GDM1 (cell line): ENCODE results near the gene CDH5.

Source experiments
- DNase-seq: peaks from one replicate; lab custom pipeline; 2025; lab: John Stamatoyannopoulos, UW

Gene CDH5

DNA sequence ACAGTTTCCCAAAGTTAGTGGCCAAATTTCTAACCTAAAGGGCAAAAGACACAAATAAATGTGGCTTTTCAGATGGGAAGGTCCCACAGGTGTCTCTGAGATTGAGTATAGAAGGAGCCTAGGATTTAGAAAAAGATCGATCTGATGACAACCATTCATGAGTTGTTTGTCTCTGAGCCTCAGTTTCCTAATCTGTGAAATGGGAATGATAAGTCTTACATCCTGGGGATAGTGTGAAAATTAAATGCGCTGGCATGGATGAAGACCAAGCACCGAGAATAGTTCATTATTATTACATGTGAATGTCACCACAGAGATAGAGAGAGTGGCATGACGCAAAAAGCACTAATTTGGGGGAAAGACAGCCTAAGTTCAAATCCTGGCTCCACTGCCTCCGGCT is 7.2 kb downstream of the CDH5 start:
- DNase-seq, result no peak

DNA sequence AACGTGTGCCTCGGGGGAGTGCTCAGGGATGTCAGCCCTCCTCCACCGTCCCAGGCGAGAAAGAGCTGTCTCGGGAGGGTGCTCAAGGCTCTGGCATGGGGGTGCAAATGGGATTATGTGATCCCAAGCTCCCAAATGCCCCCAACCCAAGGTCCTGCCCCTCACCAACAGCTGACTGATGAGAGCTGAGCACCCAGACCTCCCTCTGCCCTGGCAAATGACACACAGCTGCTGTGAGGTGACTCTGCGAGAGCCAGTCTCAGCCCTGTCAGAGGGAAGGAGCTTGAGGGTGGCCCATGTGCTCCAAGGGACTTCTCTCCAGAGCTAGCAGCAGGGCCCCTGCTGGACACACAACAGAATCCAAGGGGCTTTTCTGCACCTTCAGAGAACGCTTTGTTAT is 7.7 kb downstream of the CDH5 start:
- no peak for DNase-seq

DNA sequence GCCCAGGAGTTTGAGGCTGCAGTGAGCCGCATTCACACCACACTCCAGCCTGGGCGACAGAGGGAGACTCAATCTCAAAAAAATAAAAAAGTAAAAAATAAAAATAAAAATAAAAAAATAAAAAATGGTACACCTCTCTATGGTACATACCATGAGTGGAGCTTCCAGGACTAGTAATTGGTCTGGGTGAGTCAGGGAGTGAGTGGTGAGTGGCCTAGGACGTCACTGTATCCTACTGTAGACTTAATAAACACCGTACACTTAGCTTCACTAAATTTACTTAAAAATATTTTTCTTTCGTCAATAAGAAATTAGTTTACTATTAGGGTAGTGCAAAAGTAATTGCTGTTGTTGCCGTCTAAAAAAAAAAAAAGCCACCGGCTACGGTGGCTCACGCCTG is 9.0 kb downstream of the CDH5 start:
- DNase-seq, result no peak

DNA sequence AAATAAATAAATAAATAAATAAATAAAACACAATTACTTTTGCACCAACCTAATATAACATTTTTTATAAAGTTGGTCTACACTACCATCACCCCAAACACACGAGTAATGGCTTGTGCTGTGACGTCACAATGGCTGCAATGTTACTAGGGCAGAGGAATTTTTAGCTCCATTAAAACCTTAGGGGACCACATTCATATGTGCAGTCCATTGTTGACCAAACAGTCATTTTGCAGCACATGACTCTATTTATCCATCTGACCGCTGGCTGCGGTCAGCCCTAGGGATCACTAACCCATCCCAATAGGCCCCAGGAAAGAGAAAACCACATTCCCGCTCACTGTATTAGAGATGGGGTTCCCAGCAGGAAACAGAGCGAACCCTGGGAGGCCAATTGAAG is 9.6 kb downstream of the CDH5 start:
- DNase-seq, result no peak

DNA sequence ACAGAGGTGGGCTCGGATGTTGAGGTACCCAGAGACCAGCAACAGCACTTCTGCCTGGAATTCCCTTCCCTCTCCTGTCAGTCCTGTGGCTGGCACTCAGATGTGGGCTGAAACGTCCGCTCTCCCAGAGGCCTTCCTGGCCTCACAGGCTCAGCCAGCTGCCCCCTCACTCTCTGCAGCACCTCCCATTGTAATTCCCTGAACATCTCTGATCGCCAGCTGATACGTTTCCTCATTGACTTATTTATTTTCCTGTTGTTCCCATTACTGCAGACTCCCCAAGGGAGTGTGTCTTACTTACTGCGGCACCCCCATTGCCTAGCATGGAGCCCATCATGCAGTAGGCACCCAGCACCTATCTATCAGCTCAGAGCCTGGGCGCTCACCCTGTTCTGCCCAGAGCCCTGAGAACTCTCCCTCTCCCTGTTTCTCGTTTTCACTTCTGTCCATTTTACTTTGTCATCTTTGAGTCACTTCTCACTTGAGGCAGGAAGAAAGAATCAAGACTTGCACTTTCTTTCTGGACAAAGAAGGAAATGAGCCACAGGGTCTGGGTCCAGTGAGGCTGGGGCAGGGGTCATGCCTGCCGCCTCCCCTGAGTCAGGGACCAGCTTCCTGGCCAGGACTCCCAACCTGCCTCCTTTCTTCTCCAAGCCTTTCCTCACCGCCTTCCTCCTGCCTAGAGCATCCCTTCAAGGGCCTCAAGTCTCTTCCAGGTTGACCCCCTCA is 10.2 kb downstream of the CDH5 start:
- no peak for DNase-seq

DNA sequence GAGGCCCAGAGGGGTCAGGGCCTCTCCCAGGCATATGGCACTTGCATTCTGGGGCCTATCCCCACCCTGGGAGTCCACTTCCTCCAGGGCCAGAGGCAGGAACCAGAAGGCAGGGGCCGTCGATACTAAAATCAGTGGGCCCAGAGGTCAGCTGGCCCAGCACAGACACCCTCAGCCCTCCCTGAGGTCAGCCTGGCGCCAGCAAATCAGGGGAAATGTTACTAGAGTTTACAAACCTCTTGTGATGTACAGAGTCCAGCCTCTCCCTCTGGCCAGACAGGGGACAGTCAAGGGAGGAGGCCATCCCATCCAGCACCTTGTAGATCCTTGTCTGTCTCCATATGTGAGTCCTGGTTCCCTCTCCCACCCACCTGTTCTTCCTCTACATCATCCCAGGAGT is 10.8 kb downstream of the CDH5 start:
- DNase-seq, result no peak

DNA sequence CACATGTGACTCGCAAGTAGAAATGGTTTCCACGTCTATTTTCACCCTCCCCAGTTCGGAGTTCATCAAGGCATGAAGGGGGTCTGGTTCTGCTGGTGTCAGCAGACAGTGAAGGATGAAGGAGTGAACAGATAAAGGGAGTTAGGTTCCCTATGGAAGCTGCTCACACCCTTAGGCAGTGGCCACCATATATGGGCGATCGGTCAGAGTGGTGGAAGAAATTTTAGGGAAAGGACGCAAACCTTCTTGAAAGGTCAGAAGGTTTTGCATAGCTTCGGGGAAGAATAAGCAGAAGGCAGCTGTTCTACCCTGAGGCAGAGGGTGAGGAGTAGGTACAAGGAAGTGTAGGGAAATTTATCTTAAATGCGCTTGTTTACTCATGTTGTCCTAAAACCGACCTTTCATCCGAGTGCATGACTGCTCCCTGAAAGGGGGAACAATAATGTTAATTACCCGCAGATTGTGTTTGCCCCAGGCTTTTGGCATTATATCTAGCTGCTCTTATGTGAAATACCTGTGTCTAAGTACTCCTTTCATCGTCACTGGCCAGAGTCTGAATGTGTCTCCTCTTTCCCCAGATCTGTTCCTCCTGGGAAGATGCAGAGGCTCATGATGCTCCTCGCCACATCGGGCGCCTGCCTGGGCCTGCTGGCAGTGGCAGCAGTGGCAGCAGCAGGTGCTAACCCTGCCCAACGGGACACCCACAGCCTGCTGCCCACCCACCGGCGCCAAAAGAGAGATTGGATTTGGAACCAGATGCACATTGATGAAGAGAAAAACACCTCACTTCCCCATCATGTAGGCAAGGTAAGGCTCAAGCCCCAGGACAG is 12.5 kb downstream of the CDH5 start:
- DNase-seq, result no peak

DNA sequence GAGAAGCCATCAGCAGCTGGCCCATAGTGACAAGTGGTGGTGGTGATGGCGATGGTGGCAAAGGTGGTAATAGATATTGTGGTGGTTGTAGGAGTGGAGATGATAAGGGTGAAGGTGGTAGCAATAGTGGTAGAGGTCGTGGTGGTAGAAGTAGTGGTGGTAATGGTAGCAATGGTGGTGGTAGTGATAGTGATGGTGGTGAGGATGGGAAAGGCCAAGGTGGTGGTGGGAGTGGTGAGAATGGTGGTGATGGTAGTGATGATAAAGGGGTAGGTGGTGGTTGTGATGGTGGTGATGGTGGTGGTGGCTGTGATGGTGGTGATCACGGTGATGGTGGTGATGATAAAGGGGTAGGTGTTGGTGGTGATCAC is 13.1 kb downstream of the CDH5 start:
- no peak for DNase-seq

DNA sequence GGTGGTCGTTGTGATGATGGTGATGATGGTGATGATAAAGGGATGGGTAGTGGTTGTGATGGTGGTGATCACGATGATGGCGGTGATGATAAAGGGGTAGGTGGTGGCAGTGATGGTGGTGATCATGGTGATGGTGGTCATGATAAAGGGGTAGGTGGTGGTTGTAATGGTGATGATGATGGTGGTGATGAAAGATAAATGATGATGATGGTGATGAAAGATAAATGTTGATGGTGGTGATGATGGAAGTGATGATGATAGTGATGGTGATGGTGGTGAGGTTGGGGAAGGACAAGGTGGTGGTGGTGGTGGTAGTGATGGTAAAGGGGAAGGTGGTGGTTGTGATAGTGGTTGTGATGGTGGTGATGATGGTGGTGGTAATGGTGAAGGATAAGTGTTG is 13.9 kb downstream of the CDH5 start:
- no peak for DNase-seq

DNA sequence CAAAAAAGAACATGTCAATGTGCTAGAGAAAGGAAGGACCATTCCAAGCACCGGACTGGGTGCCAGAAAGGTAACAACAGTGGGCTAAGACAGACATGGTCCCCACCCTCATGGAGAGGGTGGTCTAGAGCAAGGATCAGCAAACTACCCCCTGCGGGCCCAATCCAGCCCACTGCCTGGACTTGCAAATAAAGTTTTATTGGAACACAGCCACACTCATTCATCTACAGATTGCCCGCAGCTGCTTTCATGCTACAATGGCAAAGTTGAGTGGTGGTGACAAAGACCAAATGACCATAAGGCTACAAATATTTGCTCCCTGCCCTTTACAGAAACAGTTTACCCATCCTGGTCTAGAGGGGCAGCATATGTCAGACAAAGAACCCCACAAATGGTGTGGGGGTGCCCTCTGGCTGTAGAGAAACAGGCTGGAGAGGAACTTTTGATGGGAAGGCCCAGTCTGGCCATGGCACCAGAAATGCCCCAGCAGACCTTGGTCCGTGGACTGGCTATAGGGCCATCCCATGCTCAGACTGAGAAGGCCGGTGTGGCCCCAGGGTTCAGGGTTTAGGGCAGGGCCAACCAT is 15.2 kb downstream of the CDH5 start:
- DNase-seq, result no peak

DNA sequence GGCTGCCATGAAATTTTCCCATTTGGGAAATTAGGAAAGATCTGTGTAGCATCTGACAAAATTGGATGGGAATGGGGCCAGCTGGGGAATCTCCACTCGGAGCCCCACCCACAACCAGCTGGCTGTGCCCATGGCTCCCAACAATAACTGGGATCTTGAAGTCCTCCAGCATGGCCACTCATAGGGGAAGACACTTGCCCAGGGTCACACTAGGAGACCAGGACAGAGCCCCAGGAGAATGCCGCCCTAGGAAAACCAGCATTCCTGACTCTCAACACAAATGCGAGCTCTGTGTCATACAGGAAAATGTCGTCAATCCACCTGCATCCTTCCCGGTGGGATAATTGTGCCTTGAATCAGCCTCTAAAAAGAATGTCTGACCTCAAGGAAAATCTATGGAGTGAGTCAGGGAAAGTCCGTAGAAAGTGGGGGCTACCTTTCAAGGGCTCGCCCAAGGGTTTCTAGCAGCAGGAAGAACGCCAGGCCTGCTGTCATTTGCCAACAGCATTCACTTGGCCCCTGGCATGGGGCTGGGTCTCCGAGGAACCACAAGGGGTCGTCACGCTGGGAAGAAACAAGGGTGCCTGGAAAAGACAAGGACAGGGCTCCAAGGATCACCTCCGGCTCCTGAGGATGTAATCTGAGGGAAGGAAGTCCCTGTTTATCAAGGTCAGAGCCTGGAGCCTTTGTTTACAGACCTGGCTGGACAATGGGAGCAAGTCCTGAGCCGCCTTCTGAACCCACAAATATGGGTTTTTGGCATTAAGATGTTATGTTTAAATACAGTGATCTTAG is 15.9 kb downstream of the CDH5 start:
- no peak for DNase-seq

DNA sequence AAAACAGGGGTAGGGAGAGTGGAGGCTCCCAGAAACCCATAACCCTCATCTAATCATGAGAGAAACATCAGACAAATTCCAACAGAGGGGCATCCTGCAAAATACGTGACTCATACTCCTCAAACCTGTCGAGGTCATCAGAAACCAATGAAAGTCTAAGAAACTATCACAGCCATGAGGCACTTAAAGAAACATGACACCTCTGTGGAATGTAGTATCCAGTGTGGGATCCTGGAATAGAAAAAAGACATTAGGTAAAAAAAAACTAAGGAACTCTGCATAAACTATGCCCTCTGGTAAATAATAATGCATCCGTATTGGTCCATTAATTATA is 16.4 kb downstream of the CDH5 start:
- no peak for DNase-seq

DNA sequence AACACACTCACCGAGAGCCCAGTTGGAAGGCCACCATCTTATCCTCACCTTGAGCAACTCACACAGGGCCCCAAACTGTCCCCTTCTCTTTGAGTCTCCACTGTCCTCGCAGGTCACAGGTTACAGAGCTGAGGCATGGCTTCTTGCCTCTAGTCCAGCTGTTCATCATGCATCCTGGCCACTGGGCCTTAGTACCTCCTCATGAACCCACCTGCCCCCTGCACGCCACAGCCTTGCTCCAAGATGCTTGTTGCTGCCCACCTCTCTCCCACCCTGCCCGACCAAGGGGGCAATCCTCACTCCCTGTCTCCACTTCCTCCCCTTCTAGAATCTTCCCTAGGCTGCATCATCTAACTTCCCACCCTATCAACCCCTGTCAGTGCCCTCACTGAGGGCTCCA is 17.1 kb downstream of the CDH5 start:
- no peak for DNase-seq

DNA sequence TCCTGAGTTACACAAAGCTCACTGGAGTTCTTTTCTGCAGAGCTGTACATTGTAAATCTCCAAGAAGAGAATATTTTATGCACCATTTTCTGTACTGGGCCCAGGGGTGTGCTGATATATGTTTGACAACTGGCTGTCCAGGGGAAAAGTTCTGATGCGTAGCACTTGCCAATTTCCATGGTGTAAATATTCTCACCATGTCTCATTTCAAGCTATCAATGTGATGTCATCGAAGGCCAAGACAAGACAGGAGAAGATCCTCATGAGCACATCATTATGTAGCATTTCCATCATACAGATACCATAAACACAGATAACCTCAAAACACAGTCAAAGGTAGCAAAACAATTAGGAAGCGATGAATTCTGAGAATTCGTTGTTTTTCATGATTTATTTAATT is 18.9 kb downstream of the CDH5 start:
- no peak for DNase-seq

DNA sequence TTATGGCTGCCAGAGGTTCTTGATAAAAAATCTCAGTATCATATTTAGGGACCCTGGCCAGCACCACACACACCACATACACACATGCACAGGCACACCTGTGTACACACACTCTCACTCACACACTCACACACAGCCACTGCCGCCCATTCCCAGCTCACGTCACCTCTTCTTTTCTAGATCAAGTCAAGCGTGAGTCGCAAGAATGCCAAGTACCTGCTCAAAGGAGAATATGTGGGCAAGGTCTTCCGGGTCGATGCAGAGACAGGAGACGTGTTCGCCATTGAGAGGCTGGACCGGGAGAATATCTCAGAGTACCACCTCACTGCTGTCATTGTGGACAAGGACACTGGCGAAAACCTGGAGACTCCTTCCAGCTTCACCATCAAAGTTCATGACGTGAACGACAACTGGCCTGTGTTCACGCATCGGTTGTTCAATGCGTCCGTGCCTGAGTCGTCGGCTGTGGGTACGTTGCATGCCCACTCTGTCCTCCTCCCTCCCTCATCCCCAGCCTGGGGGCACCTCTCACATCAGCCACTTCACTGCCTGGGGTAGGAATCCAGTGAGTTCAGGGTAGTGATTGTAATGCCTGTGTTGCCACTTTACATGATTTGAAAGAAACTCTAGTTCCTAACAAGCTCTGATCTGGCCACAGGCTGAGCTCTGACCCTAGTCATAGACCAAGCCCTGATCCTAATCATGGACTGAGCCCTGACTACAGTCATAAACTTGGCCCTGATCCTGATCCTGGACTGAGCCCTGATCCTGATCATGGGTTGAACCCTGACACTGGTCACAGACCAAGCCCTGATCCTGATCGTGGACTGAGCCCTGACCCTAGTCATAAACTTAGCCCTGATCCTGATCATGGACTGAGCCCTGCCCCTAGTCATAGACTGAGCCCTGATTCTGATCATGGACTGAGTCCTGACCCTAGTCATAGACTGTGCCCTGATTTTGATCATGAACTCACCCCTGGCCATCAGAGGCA is 20.4 kb downstream of the CDH5 start:
- no peak for DNase-seq

DNA sequence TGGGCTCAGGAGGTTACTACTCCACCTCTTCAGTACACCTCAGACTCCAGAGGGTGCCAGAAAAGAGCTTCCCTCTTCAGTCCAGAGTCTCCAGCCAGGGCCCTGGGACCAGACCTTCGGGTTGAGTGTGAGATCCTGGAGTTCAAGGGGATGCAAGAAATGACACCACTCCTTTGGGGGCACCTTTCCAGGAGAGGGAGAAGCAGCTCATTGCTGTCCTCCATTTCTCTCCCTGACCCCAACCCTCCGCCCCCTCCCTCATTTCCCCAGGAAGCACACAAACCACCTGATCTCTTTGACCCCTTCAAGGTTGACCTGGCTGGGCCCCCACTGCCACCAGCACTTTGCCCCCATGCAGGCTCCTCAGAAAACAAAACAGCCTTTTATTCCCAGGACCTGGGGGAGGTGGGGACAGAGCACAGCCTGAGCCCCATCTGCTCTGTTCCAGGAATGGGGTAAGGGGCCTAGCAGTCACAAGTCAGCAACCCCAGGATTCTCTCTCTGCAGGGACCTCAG is 21.4 kb downstream of the CDH5 start:
- DNase-seq, result no peak

DNA sequence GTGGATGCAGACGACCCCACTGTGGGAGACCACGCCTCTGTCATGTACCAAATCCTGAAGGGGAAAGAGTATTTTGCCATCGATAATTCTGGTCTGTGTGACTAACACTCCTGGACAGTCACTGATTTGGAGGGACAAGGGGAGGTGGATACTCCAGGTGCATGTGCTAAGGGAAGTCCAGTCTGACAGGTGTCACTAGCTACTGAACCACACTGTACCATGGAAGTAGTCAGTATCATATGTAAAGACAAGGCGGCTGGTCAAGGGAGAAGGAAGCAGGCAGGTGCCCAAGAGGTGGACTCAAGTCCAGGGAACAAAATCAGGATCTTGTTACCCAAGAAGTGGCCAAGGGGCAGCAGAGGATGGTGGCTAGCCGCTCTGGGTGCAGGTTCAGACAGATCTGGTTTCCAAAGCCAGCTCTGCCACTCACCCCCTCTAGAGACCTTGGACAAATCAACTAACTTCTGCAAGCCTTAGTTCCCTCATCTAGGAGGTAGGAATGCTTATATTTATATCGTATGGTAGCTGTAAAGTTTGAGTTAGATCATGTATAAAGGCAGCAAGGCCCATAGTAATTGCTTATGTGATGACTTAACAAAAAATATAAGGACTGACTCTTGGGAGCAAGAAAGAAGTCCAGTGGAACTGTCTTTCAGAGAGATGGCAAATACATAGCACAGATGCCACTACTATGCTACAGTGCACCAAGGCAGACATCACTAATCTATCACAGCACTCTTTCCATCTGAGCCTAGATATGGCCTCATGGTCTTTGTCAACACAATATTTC is 22.1 kb downstream of the CDH5 start:
- DNase-seq, result no peak

DNA sequence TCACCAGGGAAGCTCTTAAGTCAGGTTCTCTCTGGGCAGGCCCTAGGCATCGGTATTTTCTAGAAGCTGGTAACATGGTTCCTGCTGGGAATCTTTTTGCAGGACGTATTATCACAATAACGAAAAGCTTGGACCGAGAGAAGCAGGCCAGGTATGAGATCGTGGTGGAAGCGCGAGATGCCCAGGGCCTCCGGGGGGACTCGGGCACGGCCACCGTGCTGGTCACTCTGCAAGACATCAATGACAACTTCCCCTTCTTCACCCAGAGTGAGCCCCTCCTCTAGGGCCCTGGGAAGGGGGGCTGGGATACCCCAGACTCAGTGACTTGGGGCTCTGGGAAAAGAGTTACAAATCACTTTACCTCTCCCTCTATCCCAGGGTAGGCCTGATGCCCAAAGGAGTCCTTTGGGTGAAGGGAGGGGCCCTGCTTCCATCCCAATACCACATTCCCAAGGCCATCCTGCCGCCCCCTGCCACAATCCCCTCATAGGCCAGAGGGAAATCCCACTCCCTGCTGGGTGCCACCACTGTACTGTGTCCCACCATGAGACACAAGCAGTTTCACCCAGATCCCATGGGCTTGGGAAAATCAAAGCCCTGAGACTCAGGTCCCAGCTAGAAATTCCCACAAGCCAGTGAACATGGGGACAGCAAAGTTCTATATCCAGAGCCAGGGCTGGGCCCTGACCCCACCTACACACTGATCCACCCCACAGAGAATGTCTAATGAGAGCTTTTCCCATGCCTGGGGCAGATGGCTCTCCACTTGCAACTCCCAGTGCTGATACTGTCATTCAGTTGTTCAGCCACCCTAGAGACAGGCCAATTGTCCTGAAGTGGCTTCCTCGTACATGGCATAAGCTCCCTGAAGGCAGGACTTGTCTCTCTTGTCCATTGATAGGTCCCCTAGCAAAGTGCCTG is 23.0 kb downstream of the CDH5 start:
- DNase-seq, result no peak
